Lower leg skin (tissue), 3 donors: ENCODE measurements around the gene RWDD1.

Experiments
- POLR2A ChIP-seq, 2 donors: fragments of 450-650 bp; IDR thresholded peaks; one replicate each; pipeline ENCODE4 v1.6.1; 2016 to 2017; ENCODE audit warnings: antibody characterized with exemption in 2 of 2, mild to moderate bottlenecking in 1 of 2, moderate library complexity in 1 of 2
- TF ChIP-seq, protein P1 (sequence below), 3 donors: fragments of 450-650 bp; IDR thresholded peaks; one replicate each; pipeline ENCODE4 v1.5.1; 2016; ENCODE audit warnings: antibody characterized with exemption in 3 of 3, mild to moderate bottlenecking in 3 of 3, moderate library complexity in 2 of 3

DNA sequence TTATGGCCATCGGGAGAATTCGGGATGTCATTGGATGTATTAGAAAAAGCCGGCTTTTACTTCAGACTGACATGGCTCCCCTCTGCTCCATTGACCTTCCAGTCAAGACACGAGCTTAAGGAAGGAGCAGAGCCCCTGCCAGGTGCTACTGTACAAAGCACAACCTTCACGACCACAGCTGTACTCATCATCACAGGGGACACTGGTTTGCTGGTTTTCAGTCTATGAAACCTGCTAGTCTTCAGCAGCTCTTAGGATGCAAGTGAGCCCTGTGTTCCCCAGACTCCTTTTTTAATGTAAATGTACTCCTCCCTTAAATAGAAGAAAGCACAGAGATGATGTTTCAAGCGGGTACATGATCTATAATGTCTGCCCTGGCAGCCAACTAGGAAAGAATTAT is 23.9 kb upstream of the RWDD1 start:
- TF ChIP-seq, protein P1, sequence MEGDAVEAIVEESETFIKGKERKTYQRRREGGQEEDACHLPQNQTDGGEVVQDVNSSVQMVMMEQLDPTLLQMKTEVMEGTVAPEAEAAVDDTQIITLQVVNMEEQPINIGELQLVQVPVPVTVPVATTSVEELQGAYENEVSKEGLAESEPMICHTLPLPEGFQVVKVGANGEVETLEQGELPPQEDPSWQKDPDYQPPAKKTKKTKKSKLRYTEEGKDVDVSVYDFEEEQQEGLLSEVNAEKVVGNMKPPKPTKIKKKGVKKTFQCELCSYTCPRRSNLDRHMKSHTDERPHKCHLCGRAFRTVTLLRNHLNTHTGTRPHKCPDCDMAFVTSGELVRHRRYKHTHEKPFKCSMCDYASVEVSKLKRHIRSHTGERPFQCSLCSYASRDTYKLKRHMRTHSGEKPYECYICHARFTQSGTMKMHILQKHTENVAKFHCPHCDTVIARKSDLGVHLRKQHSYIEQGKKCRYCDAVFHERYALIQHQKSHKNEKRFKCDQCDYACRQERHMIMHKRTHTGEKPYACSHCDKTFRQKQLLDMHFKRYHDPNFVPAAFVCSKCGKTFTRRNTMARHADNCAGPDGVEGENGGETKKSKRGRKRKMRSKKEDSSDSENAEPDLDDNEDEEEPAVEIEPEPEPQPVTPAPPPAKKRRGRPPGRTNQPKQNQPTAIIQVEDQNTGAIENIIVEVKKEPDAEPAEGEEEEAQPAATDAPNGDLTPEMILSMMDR (IDR thresholded peaks at IDR 0.05), result no peak
- TF ChIP-seq POLR2A (IDR thresholded peaks at IDR 0.05), result no peak
